ENCODE data around the gene CHKA. TPM values are rescaled to one million over a fixed set of nuclear protein-coding genes. Genes with fewer than 3 reads are reported as not detected.

Gene CHKA
- polyA plus RNA-seq, 1 donor (not counting 4 experiments of a cell fraction or from before 2014, with no cell fraction given) = 7.1 TPM

DNA sequence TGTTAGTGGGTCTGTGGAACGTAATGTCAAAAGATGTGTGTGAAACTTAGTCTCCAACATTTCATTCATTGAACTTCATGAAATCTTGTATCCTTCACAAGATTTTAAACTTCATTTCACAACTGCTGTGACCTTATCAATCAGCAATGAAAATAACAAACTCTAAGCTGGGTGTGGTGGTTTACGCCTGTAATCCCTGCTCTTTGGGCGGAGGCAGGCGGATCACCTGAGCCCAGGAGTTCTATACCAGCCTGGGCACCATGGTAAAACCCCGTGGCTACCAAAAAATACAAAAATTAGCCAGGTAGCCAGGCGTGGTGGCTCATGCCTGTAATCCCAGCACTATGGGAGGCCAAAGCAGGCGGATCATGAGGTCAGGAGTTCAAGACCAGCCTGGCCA, 5.1 kb downstream of the CHKA start:
- FAIRE-seq (no peak), DNase-seq (ENCODE audit: low read depth, low spot score) (no peak)
- dilution Hi-C loops (cut with MboI; ENCODE audit: extremely low pct_ligation_motif_present, low sequenced_read_pairs) = no loop called here
- no peak overlapping the region for H3K27ac ChIP-seq (ENCODE audit: control insufficient read depth, insufficient read depth, low read length)
- no peak overlapping the region for H3K4me2 ChIP-seq (ENCODE audit: control insufficient read depth, extremely low read depth, insufficient read depth, low read depth, low read length)
- no peaks in the 10 kb centered on the region for H3K36me3 ChIP-seq (ENCODE audit: control insufficient read depth in 2 of 2, extremely low read depth in 1 of 2, insufficient read depth in 2 of 2, low read length in 2 of 2)
- no peak for TF ChIP-seq EZH2 (IDR thresholded peaks at IDR 0.05; ENCODE audit: low read length)
- TF ChIP-seq, protein P1, sequence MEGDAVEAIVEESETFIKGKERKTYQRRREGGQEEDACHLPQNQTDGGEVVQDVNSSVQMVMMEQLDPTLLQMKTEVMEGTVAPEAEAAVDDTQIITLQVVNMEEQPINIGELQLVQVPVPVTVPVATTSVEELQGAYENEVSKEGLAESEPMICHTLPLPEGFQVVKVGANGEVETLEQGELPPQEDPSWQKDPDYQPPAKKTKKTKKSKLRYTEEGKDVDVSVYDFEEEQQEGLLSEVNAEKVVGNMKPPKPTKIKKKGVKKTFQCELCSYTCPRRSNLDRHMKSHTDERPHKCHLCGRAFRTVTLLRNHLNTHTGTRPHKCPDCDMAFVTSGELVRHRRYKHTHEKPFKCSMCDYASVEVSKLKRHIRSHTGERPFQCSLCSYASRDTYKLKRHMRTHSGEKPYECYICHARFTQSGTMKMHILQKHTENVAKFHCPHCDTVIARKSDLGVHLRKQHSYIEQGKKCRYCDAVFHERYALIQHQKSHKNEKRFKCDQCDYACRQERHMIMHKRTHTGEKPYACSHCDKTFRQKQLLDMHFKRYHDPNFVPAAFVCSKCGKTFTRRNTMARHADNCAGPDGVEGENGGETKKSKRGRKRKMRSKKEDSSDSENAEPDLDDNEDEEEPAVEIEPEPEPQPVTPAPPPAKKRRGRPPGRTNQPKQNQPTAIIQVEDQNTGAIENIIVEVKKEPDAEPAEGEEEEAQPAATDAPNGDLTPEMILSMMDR (optimal IDR thresholded peaks at IDR 0.05 in 1 of 3, IDR thresholded peaks at IDR 0.05 in 1 of 3, conservative IDR thresholded peaks at IDR 0.05 in 1 of 3; ENCODE audit: extremely low read depth in 1 of 3, insufficient read depth in 2 of 3, low read length in 3 of 3) = no peak
- H3K4me3 ChIP-seq (ENCODE audit: control insufficient read depth in 2 of 3, extremely low read depth in 1 of 3, insufficient read depth in 2 of 3, low read depth in 1 of 3, low read length in 3 of 3) = no peak overlapping the region
- no peaks in the 10 kb centered on the region for H4K20me1 ChIP-seq (ENCODE audit: control insufficient read depth, extremely low read depth, insufficient read depth, low read length)
- no peak overlapping the region for H3K9ac ChIP-seq (ENCODE audit: control insufficient read depth, extremely low read depth, insufficient read depth, low read length)
- H3K9me1 ChIP-seq (ENCODE audit: control insufficient read depth, extremely low read depth, insufficient read depth, low read length) = no peaks in the 10 kb centered on the region
- peaks cover 5% of the 10 kb centered on the region for H3K4me1 ChIP-seq (ENCODE audit: control insufficient read depth, extremely low read depth, insufficient read depth, low read length)
- H3K79me2 ChIP-seq (ENCODE audit: control insufficient read depth, insufficient read depth, low read length) = no peaks in the 10 kb centered on the region
- H3K27me3 ChIP-seq (ENCODE audit: control insufficient read depth, extremely low read depth, insufficient read depth, low read length) = no peaks in the 10 kb centered on the region
- no peaks in the 10 kb centered on the region for H3K9me3 ChIP-seq (ENCODE audit: control insufficient read depth, low read depth, low read length)
- no peak overlapping the region for H2AFZ ChIP-seq (ENCODE audit: control insufficient read depth, low read length)

DNA sequence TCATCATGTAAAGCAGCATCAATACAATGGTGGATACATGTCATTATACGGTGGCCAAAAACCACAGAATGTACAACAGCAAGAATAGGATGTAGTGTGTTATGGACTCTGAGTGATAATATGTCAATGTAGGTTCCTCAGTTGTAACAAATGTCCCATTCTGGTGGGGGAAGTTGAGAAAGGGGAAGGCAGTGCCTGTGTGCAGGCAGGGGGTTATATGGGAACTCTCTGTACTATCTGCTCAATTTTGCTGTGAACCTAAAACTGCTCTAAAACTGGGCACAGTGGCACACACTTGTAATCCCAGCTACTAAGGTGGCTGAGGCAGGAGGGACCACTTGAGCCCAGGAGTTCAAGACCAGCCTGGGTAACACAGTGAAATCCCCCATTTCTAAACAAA, 5.9 kb downstream of the CHKA start:
- no peak for TF ChIP-seq EZH2 (IDR thresholded peaks at IDR 0.05; ENCODE audit: low read length)
- TF ChIP-seq, protein P1 (optimal IDR thresholded peaks at IDR 0.05 in 1 of 3, IDR thresholded peaks at IDR 0.05 in 1 of 3, conservative IDR thresholded peaks at IDR 0.05 in 1 of 3; ENCODE audit: extremely low read depth in 1 of 3, insufficient read depth in 2 of 3, low read length in 3 of 3) = no peak
- Histone ChIP-seq H3K36me3 (ENCODE audit: control insufficient read depth in 2 of 2, extremely low read depth in 1 of 2, insufficient read depth in 2 of 2, low read length in 2 of 2) (no peaks in the 10 kb centered on the region), H3K27ac (ENCODE audit: control insufficient read depth, insufficient read depth, low read length) (no peak overlapping the region), H3K9me1 (ENCODE audit: control insufficient read depth, extremely low read depth, insufficient read depth, low read length) (no peaks in the 10 kb centered on the region), H4K20me1 (ENCODE audit: control insufficient read depth, extremely low read depth, insufficient read depth, low read length) (no peaks in the 10 kb centered on the region), H3K4me1 (ENCODE audit: control insufficient read depth, extremely low read depth, insufficient read depth, low read length) (peaks cover 3% of the 10 kb centered on the region), H3K4me3 (ENCODE audit: control insufficient read depth in 2 of 3, extremely low read depth in 1 of 3, insufficient read depth in 2 of 3, low read depth in 1 of 3, low read length in 3 of 3) (no peak overlapping the region), H3K9me3 (ENCODE audit: control insufficient read depth, low read depth, low read length) (no peaks in the 10 kb centered on the region), H3K79me2 (ENCODE audit: control insufficient read depth, insufficient read depth, low read length) (no peaks in the 10 kb centered on the region), H3K9ac (ENCODE audit: control insufficient read depth, extremely low read depth, insufficient read depth, low read length) (no peak overlapping the region), H3K4me2 (ENCODE audit: control insufficient read depth, extremely low read depth, insufficient read depth, low read depth, low read length) (no peak overlapping the region), H2AFZ (ENCODE audit: control insufficient read depth, low read length) (no peak overlapping the region), H3K27me3 (ENCODE audit: control insufficient read depth, extremely low read depth, insufficient read depth, low read length) (no peaks in the 10 kb centered on the region)
- dilution Hi-C loops (cut with MboI; ENCODE audit: extremely low pct_ligation_motif_present, low sequenced_read_pairs) = no loop called here
- no peak for FAIRE-seq
- no peak for DNase-seq (ENCODE audit: low read depth, low spot score)
